Esophagus muscularis mucosa (tissue), 4 donors: ENCODE measurements around the gene PHF11. TPM values are rescaled to one million over a fixed set of nuclear protein-coding genes. Genes with fewer than 3 reads are reported as not detected.

ENCODE experiments used
- DNase-seq: peaks from one replicate; pipeline ENCODE4 v3.0.0-alpha.2; 2017; ENCODE audit errors: extremely low spot score
- H3K27ac ChIP-seq, 4 donors: fragments of 200-600 bp; sonication (generic); replicated peaks in 1 of 4; 1 replicate in 3 of 4; 2 replicates in 1 of 4; pipeline ENCODE4 v1.5.1; 2016 to 2019; ENCODE audit warnings: mild to moderate bottlenecking in 1 of 4
- H3K27me3 ChIP-seq, 4 donors: fragments of 200-600 bp; sonication (generic); one replicate each; pipeline versions ENCODE4 v1.5.1 to v1.6.0; 2016 to 2019
- H3K36me3 ChIP-seq, 4 donors: fragments of 200-600 bp; sonication (generic); one replicate each; pipeline ENCODE4 v1.5.1; 2016 to 2019
- H3K4me1 ChIP-seq, 4 donors: fragments of 200-600 bp; sonication (generic); one replicate each; pipeline ENCODE4 v1.5.1; 2016 to 2019
- H3K4me3 ChIP-seq, 4 donors: fragments of 200-600 bp; sonication (generic); 1 replicate in 2 of 4; 2 replicates in 2 of 4; pipeline ENCODE4 v1.5.1; 2016 to 2019; ENCODE audit warnings: mild to moderate bottlenecking in 4 of 4, moderate library complexity in 1 of 4
- H3K9me3 ChIP-seq, 4 donors: fragments of 200-600 bp; sonication (generic); 1 replicate in 3 of 4; 2 replicates in 1 of 4; pipeline ENCODE4 v1.5.1; 2016 to 2019
- EP300 ChIP-seq: sonication (generic); formaldehyde crosslinking; IDR thresholded peaks from one replicate; pipeline ENCODE4 v1.6.1; 2017; ENCODE audit warnings: antibody characterized with exemption
- POLR2A ChIP-seq: fragments of 450-650 bp; IDR thresholded peaks from one replicate; pipeline ENCODE4 v1.6.1; 2017; ENCODE audit warnings: antibody characterized with exemption, moderate library complexity, mild to moderate bottlenecking, low read depth
- POLR2AphosphoS5 ChIP-seq, 2 donors: sonication (generic); formaldehyde crosslinking; IDR thresholded peaks; one replicate each; pipeline ENCODE4 v1.6.1; 2017; ENCODE audit warnings: antibody characterized with exemption in 2 of 2
- WGBS: methylation state at CpG from one replicate; pipeline ENCODE4 v1.1.5; 2018; 5-methylcytosine and 5-hydroxymethylcytosine counted together
- intact Hi-C: fragments of 100-400 bp; cut with DNase I; formaldehyde crosslinking; loops from one replicate; pipeline ENCODE4 v1.15.1; 2023
- total RNA-seq, 4 donors: library from RNA; depleted of rRNA; stranded (reverse); fragments of >200 nt; gene quantifications; one replicate each; pipeline versions ENCODE4 v1.1.0 to v1.2.1, GENCODE V29; 2016
- TF ChIP-seq, protein P1 (sequence below), 3 experiments: fragments of 200-600 bp in 2 of 3; fragments of 450-650 bp in 1 of 3; sonication (generic) in 2 of 3; IDR thresholded peaks; one replicate each; pipeline ENCODE4 v1.5.1; 2017 to 2019; ENCODE audit warnings: antibody characterized with exemption in 3 of 3, mild to moderate bottlenecking in 2 of 3, moderate library complexity in 1 of 3

The PHF11 gene
- 10 to 100 TPM; 27.5 to 54.0 (median 31.2) TPM for total RNA-seq

DNA sequence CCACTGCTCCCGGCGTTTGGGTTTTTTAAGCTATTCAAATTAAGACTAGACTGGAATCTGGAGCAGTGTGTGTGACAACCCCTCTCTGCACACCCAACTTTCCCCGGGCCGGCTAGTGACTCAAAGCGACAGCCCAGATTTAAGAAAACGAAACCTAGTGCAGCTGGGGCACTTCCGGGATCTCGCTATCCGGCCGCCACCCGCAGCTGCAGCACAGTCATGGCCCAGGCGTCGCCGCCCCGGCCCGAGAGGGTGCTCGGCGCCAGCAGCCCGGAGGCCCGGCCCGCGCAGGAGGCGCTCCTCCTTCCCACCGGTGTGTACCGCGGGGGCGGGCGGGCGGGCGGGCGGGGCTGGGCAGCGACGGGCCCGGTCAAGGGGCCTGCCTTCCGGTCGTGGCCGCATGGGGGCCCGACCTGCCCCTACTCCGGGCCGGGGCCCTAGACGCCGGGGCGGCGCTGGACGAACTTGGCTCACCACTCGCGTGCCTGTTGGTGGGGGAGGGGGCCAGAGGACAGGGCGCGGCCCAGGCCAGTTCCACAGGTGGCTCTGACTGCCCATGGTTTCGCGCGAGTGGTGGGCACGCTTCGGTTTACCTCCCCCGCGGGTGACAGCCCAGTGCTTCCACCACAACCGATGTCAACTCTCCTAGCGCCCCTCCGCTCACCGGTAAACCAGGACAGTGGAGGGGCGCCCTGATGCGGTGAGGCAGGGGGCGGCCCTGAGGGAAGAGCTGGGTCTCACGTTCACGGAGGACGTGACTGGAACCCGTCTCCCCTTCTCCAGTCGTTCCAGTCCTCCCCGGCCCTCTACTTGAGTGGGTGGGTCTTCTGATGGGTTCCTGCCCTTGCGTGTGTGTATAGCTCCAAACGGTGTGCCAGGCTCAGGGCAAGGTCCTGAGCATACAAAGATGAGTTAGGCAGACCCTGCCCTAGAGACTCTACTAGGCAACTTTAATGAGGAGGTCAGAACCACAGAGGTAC, at the start of gene PHF11:
Gene PHF11, plus strand, starts transcription at position 171 of the 980 bp plus-strand sequence. Its CDS starts 49 bp downstream, at position 220.
- intact Hi-C loops = no loop called here
- peaks cover 0 to 11% (median 5%) of the 10 kb centered on the region in 4 donors for H3K36me3 ChIP-seq
- H3K4me1 ChIP-seq = peaks cover 0 to 28% (median 13%) of the 10 kb centered on the region in 4 donors
- peak within 1 kb of the TSS; percentile 68 to 76 (median 72) for H3K4me3 ChIP-seq
- DNase-seq = peak; percentile 94
- H3K9me3 ChIP-seq = no peaks in the 10 kb centered on the region
- 9% methylated on average over 4 of the region's 71 CpGs for WGBS
- H3K27ac ChIP-seq = peak within 1 kb of the TSS; percentile 94 to 98 (median 94)
- TF ChIP-seq POLR2A (no peak), POLR2AphosphoS5 (IDR thresholded peaks at IDR 0.05) (peak; percentile 53 to 75), EP300 (no peak)
- TF ChIP-seq, protein P1, sequence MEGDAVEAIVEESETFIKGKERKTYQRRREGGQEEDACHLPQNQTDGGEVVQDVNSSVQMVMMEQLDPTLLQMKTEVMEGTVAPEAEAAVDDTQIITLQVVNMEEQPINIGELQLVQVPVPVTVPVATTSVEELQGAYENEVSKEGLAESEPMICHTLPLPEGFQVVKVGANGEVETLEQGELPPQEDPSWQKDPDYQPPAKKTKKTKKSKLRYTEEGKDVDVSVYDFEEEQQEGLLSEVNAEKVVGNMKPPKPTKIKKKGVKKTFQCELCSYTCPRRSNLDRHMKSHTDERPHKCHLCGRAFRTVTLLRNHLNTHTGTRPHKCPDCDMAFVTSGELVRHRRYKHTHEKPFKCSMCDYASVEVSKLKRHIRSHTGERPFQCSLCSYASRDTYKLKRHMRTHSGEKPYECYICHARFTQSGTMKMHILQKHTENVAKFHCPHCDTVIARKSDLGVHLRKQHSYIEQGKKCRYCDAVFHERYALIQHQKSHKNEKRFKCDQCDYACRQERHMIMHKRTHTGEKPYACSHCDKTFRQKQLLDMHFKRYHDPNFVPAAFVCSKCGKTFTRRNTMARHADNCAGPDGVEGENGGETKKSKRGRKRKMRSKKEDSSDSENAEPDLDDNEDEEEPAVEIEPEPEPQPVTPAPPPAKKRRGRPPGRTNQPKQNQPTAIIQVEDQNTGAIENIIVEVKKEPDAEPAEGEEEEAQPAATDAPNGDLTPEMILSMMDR (IDR thresholded peaks at IDR 0.05) = peak in 2 of 3 experiments; percentile 25 to 31
- H3K27me3 ChIP-seq = no peaks in the 10 kb centered on the region

DNA sequence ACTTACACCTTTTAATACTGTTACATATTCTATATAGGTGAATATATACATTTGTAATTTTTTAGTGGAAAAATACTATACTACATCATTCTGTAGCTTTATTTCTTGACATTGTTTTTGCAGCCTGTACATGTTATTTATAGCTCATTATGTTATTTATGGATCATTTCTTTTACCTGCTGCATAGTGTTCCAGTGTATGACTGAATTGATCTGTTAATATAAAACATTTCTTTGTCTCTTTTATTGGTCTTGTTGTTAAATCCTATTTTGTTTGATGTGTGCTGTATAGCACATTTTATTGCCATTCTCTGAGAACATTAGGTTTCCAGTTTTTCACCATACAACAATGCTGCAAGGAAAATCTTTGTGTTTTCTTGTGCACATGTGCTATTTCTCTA, 49.3 kb upstream of the PHF11 start:
- Histone ChIP-seq H3K36me3 (no peaks in the 10 kb centered on the region), H3K9me3 (no peaks in the 10 kb centered on the region), H3K4me1 (peaks cover 19 to 60% (median 47%) of the 10 kb centered on the region in 4 donors), H3K27me3 (no peaks in the 10 kb centered on the region), H3K27ac (peak overlapping the region; percentile 93 to 99 (median 96)), H3K4me3 (no peak overlapping the region)
- TF ChIP-seq, protein P1 (IDR thresholded peaks at IDR 0.05) = no peak
- TF ChIP-seq POLR2AphosphoS5 (IDR thresholded peaks at IDR 0.05) = no peak
- TF ChIP-seq POLR2A = no peak
- TF ChIP-seq EP300 = no peak
- intact Hi-C loops = loop anchor here (10.0 kb wide), 1 partner anchor 158 kb away; no protein-coding TSS in a partner anchor
- DNase-seq = no peak

DNA sequence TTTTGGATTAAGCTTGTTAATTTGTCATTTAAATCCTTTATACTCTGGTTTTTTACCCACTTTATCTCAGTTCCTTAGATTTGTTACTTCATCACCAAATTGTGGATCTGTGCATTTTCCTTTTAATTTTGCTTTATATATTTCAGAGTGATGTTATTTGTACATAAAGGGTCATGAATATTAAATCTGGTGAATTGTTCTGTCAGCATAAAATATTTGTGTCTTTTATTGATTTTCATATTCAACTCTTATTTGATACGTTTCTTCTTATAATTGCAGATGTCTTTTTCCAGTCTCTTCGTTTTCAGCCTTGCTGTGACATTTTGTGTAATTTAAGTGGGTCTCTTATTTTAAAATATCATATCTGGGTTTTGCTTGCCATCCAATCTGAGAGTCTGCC, 47.0 kb upstream of the PHF11 start:
- 92% methylated on average over 2 of the region's 2 CpGs for WGBS
- H3K27ac ChIP-seq = no peak overlapping the region
- no peaks in the 10 kb centered on the region for H3K27me3 ChIP-seq

DNA sequence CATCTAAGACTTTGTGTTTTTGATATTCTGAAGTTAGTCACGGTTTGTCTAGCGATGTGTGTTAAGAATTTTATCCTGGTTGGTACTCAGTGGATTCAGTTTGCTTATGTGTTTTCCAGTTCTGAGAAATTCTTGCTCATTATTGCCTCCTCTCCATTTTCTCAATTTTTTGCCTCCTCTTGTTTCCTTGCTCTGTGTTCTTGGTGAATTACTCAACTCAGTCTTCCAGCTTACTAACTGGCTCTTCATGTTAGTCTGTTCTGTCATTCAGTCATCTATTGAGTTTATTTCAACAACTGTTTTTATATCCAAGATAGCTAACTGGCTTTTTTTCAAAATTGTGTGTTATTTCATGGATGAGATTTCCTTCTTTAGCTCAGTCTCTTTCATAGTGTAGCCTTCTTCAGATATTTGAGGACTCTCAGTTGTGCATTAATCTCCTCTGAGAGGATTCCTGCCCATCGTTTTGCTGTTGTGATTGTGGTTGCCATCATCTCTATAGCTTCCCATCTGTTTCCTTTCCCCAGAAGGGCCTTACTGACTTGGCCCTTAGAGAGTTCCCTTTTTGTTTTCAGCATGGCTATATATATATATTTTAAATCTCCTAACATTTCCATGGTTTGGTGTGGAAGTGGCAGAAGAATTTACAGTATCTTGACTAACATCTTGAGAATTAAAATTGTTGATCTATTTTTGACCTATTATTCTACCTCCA, 45.5 kb upstream of the PHF11 start:
- Histone ChIP-seq H3K27ac (no peak overlapping the region), H3K36me3 (peaks cover 0 to 5% (median 0%) of the 10 kb centered on the region in 4 donors), H3K9me3 (no peaks in the 10 kb centered on the region), H3K4me3 (no peak overlapping the region), H3K4me1 (peaks cover 16 to 59% (median 47%) of the 10 kb centered on the region in 4 donors), H3K27me3 (no peaks in the 10 kb centered on the region)
- intact Hi-C loops = no loop called here
- TF ChIP-seq EP300 (no peak), POLR2A (no peak), POLR2AphosphoS5 (IDR thresholded peaks at IDR 0.05) (no peak)
- TF ChIP-seq, protein P1 (IDR thresholded peaks at IDR 0.05) = no peak
- DNase-seq = no peak
- 79% methylated on average over 3 of the region's 3 CpGs for WGBS

More for the DNA sequence above, 47.0 kb upstream of the PHF11 start:
- Histone ChIP-seq H3K36me3 (peaks cover 0 to 5% (median 0%) of the 10 kb centered on the region in 4 donors), H3K4me3 (no peak overlapping the region), H3K9me3 (no peaks in the 10 kb centered on the region), H3K4me1 (peaks cover 12 to 55% (median 37%) of the 10 kb centered on the region in 4 donors)
- TF ChIP-seq POLR2AphosphoS5 (IDR thresholded peaks at IDR 0.05) = no peak
- TF ChIP-seq, protein P1 (IDR thresholded peaks at IDR 0.05) = no peak
- TF ChIP-seq EP300 = no peak
- no peak for TF ChIP-seq POLR2A
- intact Hi-C loops = loop anchor here (10.0 kb wide), 1 partner anchor 156 kb away; no protein-coding TSS in a partner anchor
- no peak for DNase-seq
